ES-I3 (cell line): ENCODE data around the gene ZNF618.

Source experiments
- H3K36me3 ChIP-seq: 2 replicates; pipeline ENCODE4 v1.6.1; 2013; ENCODE audit warnings: mild to moderate bottlenecking, low read length, control low read depth, moderate library complexity; ENCODE audit not compliant: insufficient read depth
- H3K4me1 ChIP-seq: 2 replicates; pipeline ENCODE4 v1.6.1; 2013; ENCODE audit warnings: mild to moderate bottlenecking, control low read depth, low read length; ENCODE audit not compliant: insufficient read depth
- H3K9ac ChIP-seq: 2 replicates; pipeline ENCODE4 v1.6.1; 2013; ENCODE audit warnings: low read depth, mild to moderate bottlenecking, low read length, moderate library complexity
- H3K9me3 ChIP-seq: 2 replicates; pipeline ENCODE4 v1.6.1; 2013; ENCODE audit warnings: mild to moderate bottlenecking, low read length, moderate library complexity; ENCODE audit not compliant: control insufficient read depth, insufficient read depth

The ZNF618 gene

GRCh38 chr9:114001410-114001685 is 125.2 kb downstream of the ZNF618 start:
- H3K9ac ChIP-seq: no peak overlapping the region
- H3K36me3 ChIP-seq: peaks cover 3% of the 10 kb centered on the region; the same call in 1 of the 2 replicates

GRCh38 chr9:114001794-114002261 is 125.7 kb downstream of the ZNF618 start:
- H3K9ac ChIP-seq: no peak overlapping the region
- no peaks in the 10 kb centered on the region for H3K4me1 ChIP-seq
- H3K36me3 ChIP-seq: peaks cover 3% of the 10 kb centered on the region; the same call in 1 of the 2 replicates
- no peaks in the 10 kb centered on the region for H3K9me3 ChIP-seq

More at GRCh38 chr9:114001410-114001685, 125.2 kb downstream of the ZNF618 start:
- H3K4me1 ChIP-seq: no peaks in the 10 kb centered on the region
- no peaks in the 10 kb centered on the region for H3K9me3 ChIP-seq

- Histone ChIP-seq H3K36me3 (peaks cover 3% of the 10 kb centered on the region; the same call in 1 of the 2 replicates), H3K9ac (no peak overlapping the region), H3K4me1 (no peaks in the 10 kb centered on the region), H3K9me3 (no peaks in the 10 kb centered on the region)
Measured at GRCh38 chr9:114002271-114002985, 126.3 kb downstream of the ZNF618 start.

GRCh38 chr9:114002986-114003350 is 126.9 kb downstream of the ZNF618 start:
- peaks cover 3% of the 10 kb centered on the region; the same call in 1 of the 2 replicates for H3K36me3 ChIP-seq
- H3K4me1 ChIP-seq: no peaks in the 10 kb centered on the region
- H3K9me3 ChIP-seq: no peaks in the 10 kb centered on the region
- H3K9ac ChIP-seq: no peak overlapping the region

DNA sequence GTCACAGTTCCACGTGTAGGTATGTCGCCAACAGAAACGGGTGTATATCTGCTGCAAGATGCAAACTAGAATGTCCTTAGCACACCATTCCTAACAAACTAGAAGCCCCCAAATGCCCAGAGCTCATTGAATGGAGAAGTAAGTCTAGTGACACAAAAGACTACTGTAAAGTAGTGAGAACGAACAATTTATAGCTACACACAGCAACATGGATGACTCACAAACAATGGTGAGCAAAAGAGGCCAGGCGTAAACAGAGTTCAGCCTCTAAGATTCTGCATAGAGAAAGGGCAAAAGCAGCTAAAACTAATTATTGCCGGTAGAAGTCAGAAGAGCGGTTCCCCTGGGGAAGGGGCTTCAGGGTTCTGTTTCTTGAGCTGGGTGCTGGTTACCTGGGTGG is 127.2 kb downstream of the ZNF618 start:
- Histone ChIP-seq H3K9me3 (no peaks in the 10 kb centered on the region), H3K36me3 (peaks cover 3% of the 10 kb centered on the region; the same call in 1 of the 2 replicates), H3K4me1 (no peaks in the 10 kb centered on the region), H3K9ac (no peak overlapping the region)

- Histone ChIP-seq H3K36me3 (peaks cover 3% of the 10 kb centered on the region; the same call in 1 of the 2 replicates), H3K9me3 (no peaks in the 10 kb centered on the region), H3K4me1 (no peaks in the 10 kb centered on the region), H3K9ac (no peak overlapping the region)
Measured at GRCh38 chr9:114003758-114004157, 127.6 kb downstream of the ZNF618 start.

GRCh38 chr9:114004221-114004716 is 128.2 kb downstream of the ZNF618 start:
- no peaks in the 10 kb centered on the region for H3K4me1 ChIP-seq
- H3K9ac ChIP-seq: no peak overlapping the region
- H3K36me3 ChIP-seq: peaks cover 3% of the 10 kb centered on the region; the same call in 1 of the 2 replicates
- H3K9me3 ChIP-seq: no peaks in the 10 kb centered on the region

- H3K4me1 ChIP-seq: no peaks in the 10 kb centered on the region
Measured at GRCh38 chr9:114005371-114006154, 129.5 kb downstream of the ZNF618 start.

DNA sequence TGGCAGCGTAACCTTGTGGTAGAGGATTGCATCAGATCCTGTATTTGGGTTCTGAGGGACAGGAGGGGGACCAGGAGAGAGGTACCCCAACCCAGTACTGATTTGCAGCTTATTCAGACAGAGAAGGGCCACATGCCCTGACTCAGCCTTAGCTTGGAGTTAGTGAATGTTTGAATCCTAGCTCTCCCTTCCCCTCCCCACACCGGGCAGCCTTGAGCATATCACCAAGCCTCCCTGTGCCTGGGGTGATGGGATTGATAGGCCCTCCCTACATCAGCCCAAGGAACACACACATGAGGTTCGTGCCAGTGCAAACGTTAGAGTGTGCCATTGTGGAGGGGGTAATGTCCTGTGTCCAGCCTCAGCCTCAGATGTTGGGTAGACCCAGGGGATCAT is 130.0 kb downstream of the ZNF618 start:
- Histone ChIP-seq H3K9ac (no peak overlapping the region), H3K9me3 (no peaks in the 10 kb centered on the region), H3K36me3 (peaks cover 3% of the 10 kb centered on the region; the same call in 1 of the 2 replicates), H3K4me1 (no peaks in the 10 kb centered on the region)

More at GRCh38 chr9:114005371-114006154, 129.5 kb downstream of the ZNF618 start:
- Histone ChIP-seq H3K36me3 (peaks cover 3% of the 10 kb centered on the region; the same call in 1 of the 2 replicates), H3K9ac (no peak overlapping the region), H3K9me3 (no peaks in the 10 kb centered on the region)

DNA sequence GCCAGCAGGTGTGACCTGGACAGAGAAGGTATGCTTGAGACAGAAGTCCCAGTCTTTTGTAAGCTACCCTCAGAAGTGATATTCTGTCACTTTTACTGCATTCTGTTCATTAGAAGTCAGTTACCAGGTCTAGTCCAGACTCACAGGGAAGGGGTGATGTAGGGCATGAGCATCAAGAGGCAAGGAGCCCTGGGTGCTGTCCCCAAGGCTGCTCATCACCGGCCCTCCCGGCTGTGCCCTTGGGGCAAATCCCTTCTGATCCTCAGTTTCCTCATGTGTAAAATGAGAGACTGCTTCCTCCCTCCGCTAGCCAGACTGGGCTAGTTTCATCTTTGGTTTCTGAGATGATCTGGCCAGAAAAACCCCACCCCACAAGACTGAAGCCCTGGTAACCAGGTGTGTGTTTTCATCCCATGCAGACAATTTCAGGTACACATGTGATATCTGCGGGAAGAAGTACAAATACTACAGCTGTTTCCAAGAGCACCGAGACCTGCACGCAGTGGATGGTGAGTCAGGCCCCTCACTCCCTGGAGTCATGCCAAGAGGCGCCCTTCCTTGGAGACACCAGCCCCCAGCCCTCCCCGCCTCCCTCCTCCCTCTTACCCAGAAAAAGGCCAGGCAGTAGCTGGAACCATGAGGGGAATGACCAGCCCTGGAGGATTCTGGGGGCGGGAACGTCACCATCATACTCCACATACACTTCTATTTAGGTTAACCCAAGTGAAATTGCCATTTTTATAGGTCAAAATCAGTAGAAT is 131.0 kb downstream of the ZNF618 start:
- no peak overlapping the region for H3K9ac ChIP-seq
- H3K9me3 ChIP-seq: no peaks in the 10 kb centered on the region
- peaks cover 3% of the 10 kb centered on the region; the same call in 1 of the 2 replicates for H3K36me3 ChIP-seq
- H3K4me1 ChIP-seq: no peaks in the 10 kb centered on the region

- H3K36me3 ChIP-seq: peaks cover 3% of the 10 kb centered on the region; the same call in 1 of the 2 replicates
- no peak overlapping the region for H3K9ac ChIP-seq
- no peaks in the 10 kb centered on the region for H3K4me1 ChIP-seq
- H3K9me3 ChIP-seq: no peaks in the 10 kb centered on the region
Measured at GRCh38 chr9:114007991-114008666, 132.0 kb downstream of the ZNF618 start.

GRCh38 chr9:114008667-114009410 is 132.7 kb downstream of the ZNF618 start:
- Histone ChIP-seq H3K4me1 (no peaks in the 10 kb centered on the region), H3K9ac (no peak overlapping the region), H3K36me3 (peaks cover 3% of the 10 kb centered on the region; the same call in 1 of the 2 replicates), H3K9me3 (no peaks in the 10 kb centered on the region)

GRCh38 chr9:114011313-114011712 is 135.2 kb downstream of the ZNF618 start:
- H3K9ac ChIP-seq: no peak overlapping the region
- no peaks in the 10 kb centered on the region for H3K9me3 ChIP-seq
- no peaks in the 10 kb centered on the region for H3K4me1 ChIP-seq
- no peaks in the 10 kb centered on the region; the same call in 1 of the 2 replicates for H3K36me3 ChIP-seq
